GM12878 (cell line): ENCODE data around the gene MTHFD1. TPM values are rescaled to one million over a fixed set of nuclear protein-coding genes. Genes with fewer than 3 reads are reported as not detected.
A peak's percentile ranks its signal among the peaks of the same experiment; 100 is the strongest.

Source experiments
- ATAC-seq: fragments of 200-7000 bp; cut with Tn5 transposase; 3 replicates; pipeline ENCODE4 v1.9.1; 2020; ENCODE audit warnings: mild to moderate bottlenecking, moderate library complexity
- BruUV-seq: library from RNA; stranded (reverse); fragments of 400-500 nt; replicated peaks from 2 replicates; lab custom pipeline; 2021; lab: Mats Ljungman, UMichigan
- CTCF ChIA-PET: fragments of 300-600 bp; sonication (Branson Sonifier 250); formaldehyde crosslinking; extraction: SDS; loops from one replicate; lab custom pipeline; 2021; ENCODE audit warnings: inconsistent platforms; lab: Yijun Ruan, JAX
- POLR2A ChIA-PET: fragments of 350-600 bp; formaldehyde crosslinking; extraction: SDS; loops from one replicate; lab custom pipeline; 2021; ENCODE audit warnings: inconsistent platforms; lab: Charles Lee
- RAD21 ChIA-PET: fragments of 300-600 bp; sonication (Branson Sonifier 250); formaldehyde crosslinking; loops from one replicate; lab custom pipeline; 2023; ENCODE audit warnings: antibody characterized with exemption; ENCODE audit not compliant: unreplicated experiment; lab: Charles Lee
- SMC1A ChIA-PET: fragments of 300-600 bp; sonication (Branson Sonifier 250); formaldehyde crosslinking; loops from one replicate; lab custom pipeline; 2023; ENCODE audit not compliant: unreplicated experiment, uncharacterized antibody; lab: Charles Lee
- DNase-seq: peaks from one replicate; pipeline ENCODE4 v3.0.0-alpha.2; 2011; ENCODE audit warnings: low read depth, low spot score
- FAIRE-seq: peaks from 3 replicates; lab custom pipeline; 2011; peaks lifted over from hg19 to GRCh38; lab: Jason Lieb, UNC
- H2AFZ ChIP-seq: 2 replicates; pipeline ENCODE4 v1.6.0; 2011; ENCODE audit warnings: low read depth, low read length, control low read depth; ENCODE audit not compliant: control insufficient read depth
- H3K27ac ChIP-seq: 2 replicates; pipeline ENCODE4 v1.5.1; 2011; ENCODE audit warnings: control low read depth; ENCODE audit not compliant: control insufficient read depth, insufficient read depth
- H3K27me3 ChIP-seq, 2 experiments: replicated peaks in 1 of 2; 2 replicates each; pipeline versions ENCODE4 v1.6.0 to v1.6.1; 2011; ENCODE audit warnings: low read length in 1 of 2; ENCODE audit not compliant: control insufficient read depth in 2 of 2, insufficient read depth in 2 of 2
- H3K36me3 ChIP-seq, 2 experiments: 2 replicates each; pipeline ENCODE4 v1.5.1; 2011; ENCODE audit warnings: low read length in 1 of 2; ENCODE audit not compliant: control insufficient read depth in 2 of 2, insufficient read depth in 2 of 2
- H3K4me1 ChIP-seq: 2 replicates; pipeline ENCODE4 v1.6.1; 2011; ENCODE audit warnings: mild to moderate bottlenecking, low read length, moderate library complexity, mixed read lengths; ENCODE audit not compliant: control insufficient read depth, insufficient read depth
- H3K4me2 ChIP-seq: 2 replicates; pipeline ENCODE4 v1.6.0; 2011; ENCODE audit warnings: control low read depth; ENCODE audit not compliant: control insufficient read depth, insufficient read depth
- H3K4me3 ChIP-seq: fragments of 200-600 bp; sonication (generic); 2 replicates; pipeline ENCODE4 v1.5.1; 2016
- H3K79me2 ChIP-seq: 2 replicates; pipeline ENCODE4 v1.6.0; 2011; ENCODE audit warnings: low read length; ENCODE audit not compliant: control insufficient read depth, insufficient read depth
- H3K9ac ChIP-seq: 2 replicates; pipeline ENCODE4 v1.8.0; 2011; ENCODE audit warnings: low read length, control low read depth, mixed read lengths; ENCODE audit not compliant: control insufficient read depth, insufficient read depth
- H3K9me3 ChIP-seq: replicated peaks from 3 replicates; pipeline ENCODE4 v1.5.1; 2011; ENCODE audit warnings: mild to moderate bottlenecking, low read length; ENCODE audit not compliant: control insufficient read depth, insufficient read depth
- H4K20me1 ChIP-seq: 2 replicates; pipeline ENCODE4 v1.6.0; 2011; ENCODE audit not compliant: control insufficient read depth, insufficient read depth
- ATF2 ChIP-seq: IDR thresholded peaks from 2 replicates; pipeline ENCODE4 v1.6.1; 2012; ENCODE audit warnings: low read length, inconsistent platforms
- BCL11A ChIP-seq: IDR thresholded peaks from 2 replicates; pipeline ENCODE4 v1.6.1; 2011; ENCODE audit warnings: low read depth, low read length
- CBX5 ChIP-seq: sonication (generic); IDR thresholded peaks from 2 replicates; pipeline ENCODE4 v1.6.1; 2016; ENCODE audit warnings: low read depth, moderate library complexity, mild to moderate bottlenecking, inconsistent platforms
- CEBPZ ChIP-seq: fragments of 150-350 bp; IDR thresholded peaks from 2 replicates; pipeline ENCODE4 v1.6.1; 2016; ENCODE audit warnings: low read depth, low read length
- IRF3 ChIP-seq: fragments of 450-650 bp; IDR thresholded peaks from 2 replicates; pipeline ENCODE4 v1.6.1; 2014; ENCODE audit warnings: mild to moderate bottlenecking
- SIX5 ChIP-seq: IDR thresholded peaks from 2 replicates; pipeline ENCODE4 v1.6.1; 2011; ENCODE audit warnings: mild to moderate bottlenecking, low read depth, low read length, moderate library complexity; ENCODE audit not compliant: severe bottlenecking
- USF1 ChIP-seq: IDR thresholded peaks from 2 replicates; pipeline ENCODE4 v1.6.1; 2011; ENCODE audit warnings: borderline replicate concordance, low read depth, mild to moderate bottlenecking, moderate library complexity, mixed read lengths, low read length; ENCODE audit not compliant: insufficient read depth; ENCODE audit errors: extremely low read length
- ZNF622 ChIP-seq: fragments of 450-650 bp; IDR thresholded peaks from 2 replicates; pipeline ENCODE4 v1.6.1; 2017; ENCODE audit warnings: mild to moderate bottlenecking, inconsistent platforms
- WGBS: methylation state at CpG from one replicate; pipeline ENCODE4 v1.1.6; 2016; ENCODE audit warnings: low lambda C conversion rate; ENCODE audit not compliant: insufficient replicate concordance, insufficient coverage; ENCODE audit errors: missing lambda C conversion rate; 5-methylcytosine and 5-hydroxymethylcytosine counted together
- in situ Hi-C: fragments of 300-500 bp; cut with MboI; formaldehyde crosslinking; loops from 9 replicates; pipeline ENCODE4 v1.14.3; 2018; ENCODE audit warnings: mixed read lengths
- intact Hi-C: fragments of 100-400 bp; cut with micrococcal nuclease; formaldehyde crosslinking; loops from one replicate; pipeline ENCODE4 v1.14.2; 2022; ENCODE audit not compliant: unreplicated experiment
- polyA plus RNA-seq, 11 experiments: library from polyadenylated mRNA; depleted of rRNA in 4 of 11; unstranded in 6 of 11; stranded (reverse) in 5 of 11; fragments of >200 nt; fragmentation: Nextera tagmentation in 4 of 11; fragmentation: Illumina TruSeq in 1 of 11; extraction: Ambion mirVana in 4 of 11; extraction: Trizol in 1 of 11; gene quantifications; 1 replicate in 1 of 11; 2 replicates in 10 of 11; pipeline versions ENCODE4 v1.2.1 to v1.2.3, GENCODE V29; 2011 to 2016; ENCODE audit warnings: inconsistent platforms in 2 of 11, missing spikeins in 2 of 11, low read depth in 1 of 11
- total RNA-seq, 4 experiments: library from RNA; depleted of rRNA in 3 of 4; stranded (reverse); fragments of >200 nt in 3 of 4; fragmentation: Illumina TruSeq in 1 of 4; extraction: Trizol in 1 of 4; gene quantifications; 2 replicates each; pipeline versions ENCODE4 v1.2.1 to v1.2.3, GENCODE V29; 2013 to 2021

The MTHFD1 gene
- total and polyA plus RNA-seq, 10 of the 15 experiments (the other 5 are each of a cell fraction or from before 2014, with no cell fraction given), result 99.3 to 310 (median 173) TPM

GRCh38 chr14:64338616-64339316 is 49.4 kb upstream of the MTHFD1 start (continued):
- peak; percentile 65 for TF ChIP-seq CEBPZ

- no peak overlapping the region for H3K27ac ChIP-seq
- BruUV-seq, result no TSS peak
- POLR2A ChIA-PET, result interaction anchor here (2.2 kb wide), 1 partner anchor 124 kb away, joined by 6 read pairs; no protein-coding TSS in a partner anchor
- no peaks in the 10 kb centered on the region for H4K20me1 ChIP-seq
- FAIRE-seq, result no peak
- TF ChIP-seq ZNF622, result no peak
- TF ChIP-seq ATF2, result no peak
- TF ChIP-seq USF1, result no peak
- no peak for TF ChIP-seq BCL11A
- TF ChIP-seq CBX5, result 0 out of 2 replicates have a peak, but pooled peaks have one; percentile 55
- TF ChIP-seq IRF3, result no peak
- no peak for TF ChIP-seq SIX5
- TF ChIP-seq, all 136 proteins: peak for 1
- ChIA-PET CTCF (interaction anchor here (0.6 to 9.4 kb wide), 5 partner anchors 90 to 421 kb away, joined by 3 to 165 read pairs (median 45); no protein-coding TSS in a partner anchor), RAD21 (no interaction called here), SMC1A (interaction anchor here (4.9 to 5.8 kb wide), 2 partner anchors 47 to 170 kb away, joined by 21 to 31 read pairs; partner anchors contain the start of gene MTHFD1)
- Histone ChIP-seq H3K79me2 (peaks cover 13% of the 10 kb centered on the region), H2AFZ (no peak overlapping the region), H3K4me2 (no peak overlapping the region), H3K27me3 (no peaks in the 10 kb centered on the region), H3K9ac (no peak overlapping the region), H3K4me1 (peaks cover 13% of the 10 kb centered on the region), H3K9me3 (peaks cover 2% of the 10 kb centered on the region; the same call in 2 of the 3 replicates), H3K4me3 (no peak overlapping the region), H3K36me3 (no peaks in the 10 kb centered on the region)
- 99% methylated on average over 8 of the region's 8 CpGs for WGBS
- DNase-seq (no peak), ATAC-seq (no peak)
- in situ Hi-C loops, result loop anchor here (5.0 to 10.0 kb wide), 3 partner anchors 137 to 424 kb away; no protein-coding TSS in a partner anchor
- intact Hi-C loops, result loop anchor here (10.0 kb wide), 1 partner anchor 424 kb away; no protein-coding TSS in a partner anchor
These were observed 47.5 kb upstream of the MTHFD1 start for GRCh38 chr14:64340560-64341196.
